ENCODE results near the gene GPR141.

The GPR141 gene

GRCh38 chr7:37683246-37684120, at the start of gene GPR141:
Gene GPR141 (plus strand): TSS chr7:37683766. CDS start chr7:37740394, 56,628 bp downstream.
- peak; percentile 8 for DNase-seq

- DNase-seq: no peak
These were observed 48.2 kb upstream of the GPR141 start for GRCh38 chr7:37635346-37635745.

GRCh38 chr7:37642028-37642540, 41.5 kb upstream of the GPR141 start:
- DNase-seq: peak; percentile 76

- peak; percentile 44 for DNase-seq
These were observed 39.7 kb upstream of the GPR141 start for GRCh38 chr7:37643876-37644275.

- no peak for DNase-seq
These were observed 38.1 kb upstream of the GPR141 start for GRCh38 chr7:37645282-37646050.

- DNase-seq: no peak
These were observed 26.5 kb upstream of the GPR141 start for GRCh38 chr7:37656913-37657530.

- no peak for DNase-seq
These were observed 25.8 kb upstream of the GPR141 start for GRCh38 chr7:37657816-37658215.

- no peak for DNase-seq
These were observed 23.5 kb upstream of the GPR141 start for GRCh38 chr7:37659971-37660565.

GRCh38 chr7:37660614-37661013, 23.0 kb upstream of the GPR141 start:
- no peak for DNase-seq

- no peak for DNase-seq
These were observed 19.9 kb upstream of the GPR141 start for GRCh38 chr7:37663693-37664092.

- no peak for DNase-seq
These were observed 18.1 kb upstream of the GPR141 start for GRCh38 chr7:37665352-37666022.

GRCh38 chr7:37666026-37666799, 17.4 kb upstream of the GPR141 start:
- no peak for DNase-seq

GRCh38 chr7:37669818-37670217, 13.7 kb upstream of the GPR141 start:
- no peak for DNase-seq

GRCh38 chr7:37670436-37670835, 13.1 kb upstream of the GPR141 start:
- no peak for DNase-seq

GRCh38 chr7:37671876-37672275, 11.7 kb upstream of the GPR141 start:
- DNase-seq: no peak

GRCh38 chr7:37672926-37673325, 10.6 kb upstream of the GPR141 start:
- no peak for DNase-seq

- DNase-seq: no peak
These were observed 10.0 kb upstream of the GPR141 start for GRCh38 chr7:37673523-37673922.

GRCh38 chr7:37674531-37674930, 9.0 kb upstream of the GPR141 start:
- DNase-seq: no peak

- no peak for DNase-seq
These were observed 7.8 kb upstream of the GPR141 start for GRCh38 chr7:37675749-37676148.

- DNase-seq: no peak
These were observed 1.4 kb downstream of the GPR141 start for GRCh38 chr7:37684927-37685326.

GRCh38 chr7:37686556-37687345, 3.2 kb downstream of the GPR141 start:
- no peak for DNase-seq
